DOHH2 (cell line): Measurements from ENCODE around the gene ENTPD1.

ENCODE experiments used
- EZH2phosphoT487 ChIP-seq: fragments of 200-600 bp; sonication (generic); IDR thresholded peaks from 2 replicates; pipeline ENCODE4 v1.6.1; 2017; ENCODE audit warnings: borderline replicate concordance, mild to moderate bottlenecking, antibody characterized with exemption, low read length, moderate library complexity, mixed read lengths
- TF ChIP-seq, protein P1 (sequence below): fragments of 200-600 bp; sonication (generic); IDR thresholded peaks from one replicate; pipeline ENCODE4 v1.5.1; 2014; ENCODE audit warnings: antibody characterized with exemption, mild to moderate bottlenecking, low read depth, low read length; ENCODE audit not compliant: poor library complexity, severe bottlenecking

DNA sequence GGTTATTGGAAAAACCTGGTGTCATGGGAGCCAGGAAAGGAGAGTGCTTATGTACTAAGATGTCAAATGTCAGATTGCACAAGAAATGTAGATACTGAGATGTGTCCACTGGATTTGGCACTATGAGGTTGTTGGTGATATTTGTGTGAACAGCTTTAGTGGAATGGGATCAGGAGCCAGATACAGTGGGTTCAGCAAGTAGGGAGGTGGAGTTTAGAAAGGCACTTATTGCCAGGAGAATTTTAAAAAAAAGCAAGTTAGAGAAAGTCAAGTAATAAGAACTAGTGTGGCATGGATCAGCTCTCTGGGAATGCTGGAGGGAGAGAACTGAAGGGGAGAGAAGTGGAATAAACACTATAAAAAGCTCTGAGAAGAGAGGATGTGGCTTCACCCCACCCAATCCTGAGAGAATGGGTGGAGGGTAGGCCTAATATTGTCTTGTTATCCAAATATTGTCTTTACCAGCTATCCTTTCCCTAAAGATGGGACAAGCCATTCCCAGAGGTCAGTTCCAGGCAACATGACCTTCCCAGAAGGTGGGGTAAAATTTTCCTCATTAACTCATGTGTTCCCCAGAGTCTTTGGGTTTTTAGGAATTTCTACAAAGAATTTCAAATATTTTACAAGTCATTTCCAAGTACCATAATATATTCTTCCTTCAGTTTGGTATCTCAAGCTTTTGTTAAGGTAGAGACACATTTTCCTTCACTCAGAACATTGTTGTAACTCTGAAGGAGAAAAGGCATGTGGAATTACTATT is 42.3 kb downstream of the ENTPD1 start:
- TF ChIP-seq EZH2phosphoT487: no peak
- TF ChIP-seq, protein P1, sequence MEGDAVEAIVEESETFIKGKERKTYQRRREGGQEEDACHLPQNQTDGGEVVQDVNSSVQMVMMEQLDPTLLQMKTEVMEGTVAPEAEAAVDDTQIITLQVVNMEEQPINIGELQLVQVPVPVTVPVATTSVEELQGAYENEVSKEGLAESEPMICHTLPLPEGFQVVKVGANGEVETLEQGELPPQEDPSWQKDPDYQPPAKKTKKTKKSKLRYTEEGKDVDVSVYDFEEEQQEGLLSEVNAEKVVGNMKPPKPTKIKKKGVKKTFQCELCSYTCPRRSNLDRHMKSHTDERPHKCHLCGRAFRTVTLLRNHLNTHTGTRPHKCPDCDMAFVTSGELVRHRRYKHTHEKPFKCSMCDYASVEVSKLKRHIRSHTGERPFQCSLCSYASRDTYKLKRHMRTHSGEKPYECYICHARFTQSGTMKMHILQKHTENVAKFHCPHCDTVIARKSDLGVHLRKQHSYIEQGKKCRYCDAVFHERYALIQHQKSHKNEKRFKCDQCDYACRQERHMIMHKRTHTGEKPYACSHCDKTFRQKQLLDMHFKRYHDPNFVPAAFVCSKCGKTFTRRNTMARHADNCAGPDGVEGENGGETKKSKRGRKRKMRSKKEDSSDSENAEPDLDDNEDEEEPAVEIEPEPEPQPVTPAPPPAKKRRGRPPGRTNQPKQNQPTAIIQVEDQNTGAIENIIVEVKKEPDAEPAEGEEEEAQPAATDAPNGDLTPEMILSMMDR: no peak
